ENCODE data around the gene YEATS2.

Gene YEATS2

DNA sequence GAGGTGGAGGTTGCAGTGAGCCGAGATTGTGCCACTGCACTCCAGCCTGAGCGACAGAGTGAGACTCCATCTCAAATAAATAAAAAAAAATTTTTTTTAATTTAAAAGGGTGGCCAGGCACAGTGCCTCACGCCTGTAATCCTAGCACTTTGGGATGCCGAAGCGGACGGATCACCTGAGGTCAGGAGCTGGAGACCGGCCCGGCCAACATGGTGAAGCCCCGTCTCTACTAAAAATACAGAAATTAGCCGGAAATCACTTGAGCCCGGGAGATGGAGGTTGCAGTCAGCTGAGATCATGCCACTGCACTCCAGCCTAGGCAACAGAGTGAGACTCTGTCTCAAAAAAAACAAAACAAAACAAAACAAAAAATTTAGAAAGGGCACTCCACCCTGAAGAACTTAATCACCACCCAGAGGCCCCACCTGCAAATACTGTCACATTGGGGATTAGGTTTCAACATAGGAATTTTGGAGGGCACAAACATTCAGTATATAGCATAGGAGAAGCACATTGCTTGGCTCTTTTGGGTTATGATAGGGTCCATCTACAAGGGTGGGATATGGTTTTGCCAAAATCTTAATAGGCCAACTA lies 7.1 kb upstream of the YEATS2 start:
- H4K20me1 ChIP-seq (ENCODE audit: insufficient read depth, low read length, poor library complexity, severe bottlenecking) = no peaks in the 10 kb centered on the region
- H3K4me3 ChIP-seq (ENCODE audit: low read length, poor library complexity, severe bottlenecking) = no peak overlapping the region
- no peak for TF ChIP-seq EZH2phosphoT487 (IDR thresholded peaks at IDR 0.05; ENCODE audit: borderline replicate concordance)
- TF ChIP-seq, protein P1, sequence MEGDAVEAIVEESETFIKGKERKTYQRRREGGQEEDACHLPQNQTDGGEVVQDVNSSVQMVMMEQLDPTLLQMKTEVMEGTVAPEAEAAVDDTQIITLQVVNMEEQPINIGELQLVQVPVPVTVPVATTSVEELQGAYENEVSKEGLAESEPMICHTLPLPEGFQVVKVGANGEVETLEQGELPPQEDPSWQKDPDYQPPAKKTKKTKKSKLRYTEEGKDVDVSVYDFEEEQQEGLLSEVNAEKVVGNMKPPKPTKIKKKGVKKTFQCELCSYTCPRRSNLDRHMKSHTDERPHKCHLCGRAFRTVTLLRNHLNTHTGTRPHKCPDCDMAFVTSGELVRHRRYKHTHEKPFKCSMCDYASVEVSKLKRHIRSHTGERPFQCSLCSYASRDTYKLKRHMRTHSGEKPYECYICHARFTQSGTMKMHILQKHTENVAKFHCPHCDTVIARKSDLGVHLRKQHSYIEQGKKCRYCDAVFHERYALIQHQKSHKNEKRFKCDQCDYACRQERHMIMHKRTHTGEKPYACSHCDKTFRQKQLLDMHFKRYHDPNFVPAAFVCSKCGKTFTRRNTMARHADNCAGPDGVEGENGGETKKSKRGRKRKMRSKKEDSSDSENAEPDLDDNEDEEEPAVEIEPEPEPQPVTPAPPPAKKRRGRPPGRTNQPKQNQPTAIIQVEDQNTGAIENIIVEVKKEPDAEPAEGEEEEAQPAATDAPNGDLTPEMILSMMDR (conservative IDR thresholded peaks at IDR 0.05; ENCODE audit: low read length) = no peak
- H3K9ac ChIP-seq (ENCODE audit: low read depth, low read length, poor library complexity, severe bottlenecking) = no peak overlapping the region
- H3K4me1 ChIP-seq (ENCODE audit: insufficient read depth, low read length, poor library complexity, severe bottlenecking) = no peaks in the 10 kb centered on the region
- H3K27me3 ChIP-seq (ENCODE audit: insufficient read depth, low read length, poor library complexity, severe bottlenecking) = no peaks in the 10 kb centered on the region
- no peaks in the 10 kb centered on the region for H3K9me3 ChIP-seq (ENCODE audit: insufficient read depth, low read depth, low read length)
- no peaks in the 10 kb centered on the region for H3K9me2 ChIP-seq (replicated peaks; ENCODE audit: low read depth, low read length)
- H3F3A ChIP-seq (ENCODE audit: low read depth) = no peaks in the 10 kb centered on the region
- H3K36me3 ChIP-seq (ENCODE audit: insufficient read depth, low read length) = no peaks in the 10 kb centered on the region
- no peaks in the 10 kb centered on the region for H3K79me2 ChIP-seq (ENCODE audit: insufficient read depth, low read length)
- no peak overlapping the region for H2AFZ ChIP-seq (ENCODE audit: low read length)
- H3K4me2 ChIP-seq (ENCODE audit: low read depth, low read length, poor library complexity, severe bottlenecking) = no peak overlapping the region

- Histone ChIP-seq H3K4me3 (ENCODE audit: low read length, poor library complexity, severe bottlenecking) (no peak overlapping the region), H3K9me2 (replicated peaks; ENCODE audit: low read depth, low read length) (no peaks in the 10 kb centered on the region), H3K9me3 (ENCODE audit: insufficient read depth, low read depth, low read length) (no peaks in the 10 kb centered on the region), H3K79me2 (ENCODE audit: insufficient read depth, low read length) (peaks cover 4% of the 10 kb centered on the region; the same call in 1 of the 2 replicates), H3K4me2 (ENCODE audit: low read depth, low read length, poor library complexity, severe bottlenecking) (no peak overlapping the region), H3F3A (ENCODE audit: low read depth) (no peaks in the 10 kb centered on the region), H4K20me1 (ENCODE audit: insufficient read depth, low read length, poor library complexity, severe bottlenecking) (no peaks in the 10 kb centered on the region), H3K27me3 (ENCODE audit: insufficient read depth, low read length, poor library complexity, severe bottlenecking) (no peaks in the 10 kb centered on the region), H2AFZ (ENCODE audit: low read length) (no peak overlapping the region), H3K9ac (ENCODE audit: low read depth, low read length, poor library complexity, severe bottlenecking) (no peak overlapping the region), H3K4me1 (ENCODE audit: insufficient read depth, low read length, poor library complexity, severe bottlenecking) (no peaks in the 10 kb centered on the region), H3K36me3 (ENCODE audit: insufficient read depth, low read length) (no peaks in the 10 kb centered on the region)
- TF ChIP-seq, protein P1 (conservative IDR thresholded peaks at IDR 0.05; ENCODE audit: low read length) = no peak
- no peak for TF ChIP-seq EZH2phosphoT487 (IDR thresholded peaks at IDR 0.05; ENCODE audit: borderline replicate concordance)
Observed at GRCh38 chr3:183692436-183692835, 5.2 kb upstream of the YEATS2 start.

DNA sequence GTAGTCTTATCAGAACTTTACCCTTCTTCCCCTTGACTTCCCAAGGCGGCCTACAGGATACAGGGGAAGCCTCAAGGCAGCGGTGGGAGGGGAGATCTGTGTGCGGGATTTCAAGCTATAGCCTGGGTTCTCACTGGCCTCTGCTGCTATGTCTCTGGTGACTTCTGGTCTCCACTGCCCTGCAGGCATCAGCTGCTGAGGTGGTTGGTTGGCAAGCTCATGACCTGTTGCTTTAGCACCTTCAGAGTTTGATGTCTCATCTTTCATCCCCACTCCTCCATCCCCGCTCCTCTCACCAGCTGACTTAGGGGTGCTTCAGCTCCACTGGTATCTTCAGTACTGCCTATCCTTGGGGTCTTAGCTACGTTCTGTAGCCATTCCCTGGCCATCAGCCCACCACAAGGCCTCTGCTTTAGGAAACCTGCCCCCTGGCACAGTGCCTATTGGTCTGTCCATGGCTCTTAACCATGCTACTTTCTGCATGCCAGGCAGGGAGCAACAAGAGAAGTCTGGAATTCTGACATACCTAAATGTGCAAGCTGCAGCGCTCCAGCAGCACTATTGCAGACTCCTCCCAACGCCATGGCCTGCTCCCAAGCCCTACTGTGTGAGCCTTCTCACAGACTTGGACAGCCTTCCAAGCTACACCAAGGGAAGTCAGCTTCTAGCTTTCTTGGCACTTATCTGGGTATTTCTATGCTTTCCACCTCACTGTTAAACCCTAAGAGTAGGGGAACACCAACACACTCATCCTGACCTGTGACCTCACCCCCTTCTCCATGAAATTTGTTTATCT lies 1.8 kb upstream of the YEATS2 start:
- TF ChIP-seq EZH2phosphoT487 (IDR thresholded peaks at IDR 0.05; ENCODE audit: borderline replicate concordance) = no peak
- TF ChIP-seq, protein P1 (conservative IDR thresholded peaks at IDR 0.05; ENCODE audit: low read length) = no peak

More for the DNA sequence above, 1.8 kb upstream of the YEATS2 start:
- no peaks in the 10 kb centered on the region for H3K36me3 ChIP-seq (ENCODE audit: insufficient read depth, low read length)
- no peak overlapping the region for H3K4me2 ChIP-seq (ENCODE audit: low read depth, low read length, poor library complexity, severe bottlenecking)
- H3K79me2 ChIP-seq (ENCODE audit: insufficient read depth, low read length) = peaks cover 36% of the 10 kb centered on the region
- no peak overlapping the region for H3K9ac ChIP-seq (ENCODE audit: low read depth, low read length, poor library complexity, severe bottlenecking)
- peaks cover 18% of the 10 kb centered on the region for H3K4me1 ChIP-seq (ENCODE audit: insufficient read depth, low read length, poor library complexity, severe bottlenecking)
- peaks cover 29% of the 10 kb centered on the region for H4K20me1 ChIP-seq (ENCODE audit: insufficient read depth, low read length, poor library complexity, severe bottlenecking)
- H3K9me2 ChIP-seq (replicated peaks; ENCODE audit: low read depth, low read length) = no peaks in the 10 kb centered on the region
- peak overlapping the region; percentile 72; the same call in 1 of the 2 replicates for H2AFZ ChIP-seq (ENCODE audit: low read length)
- no peaks in the 10 kb centered on the region for H3K27me3 ChIP-seq (ENCODE audit: insufficient read depth, low read length, poor library complexity, severe bottlenecking)
- H3F3A ChIP-seq (ENCODE audit: low read depth) = no peaks in the 10 kb centered on the region
- no peak overlapping the region for H3K4me3 ChIP-seq (ENCODE audit: low read length, poor library complexity, severe bottlenecking)
- H3K9me3 ChIP-seq (ENCODE audit: insufficient read depth, low read depth, low read length) = no peaks in the 10 kb centered on the region

Measured in Loucy (cell line).